Stomach (tissue), 4 donors: Measurements from ENCODE around the gene ETV6.

Experiments used
- CTCF ChIP-seq, 7 experiments: fragments of 450-650 bp in 4 of 7; fragments of 200-600 bp in 3 of 7; sonication (generic) in 3 of 7; IDR thresholded peaks; one replicate each; pipeline ENCODE4 v1.5.1; 2016 to 2019; ENCODE audit warnings: antibody characterized with exemption in 7 of 7, control low read depth in 2 of 7, mild to moderate bottlenecking in 1 of 7
- EP300 ChIP-seq: sonication (generic); formaldehyde crosslinking; IDR thresholded peaks from one replicate; pipeline ENCODE4 v1.6.1; 2017; ENCODE audit warnings: antibody characterized with exemption
- POLR2A ChIP-seq, 4 donors: fragments of 450-650 bp; IDR thresholded peaks; one replicate each; pipeline ENCODE4 v1.6.1; 2016; ENCODE audit warnings: antibody characterized with exemption in 4 of 4, control low read depth in 2 of 4, mild to moderate bottlenecking in 1 of 4, moderate library complexity in 1 of 4

- TF ChIP-seq POLR2A (IDR thresholded peaks at IDR 0.05) (no peak), EP300 (no peak), CTCF (IDR thresholded peaks at IDR 0.05) (no peak)
These were observed 106.5 kb downstream of the ETV6 start for GRCh38 chr12:11756022-11756421.
